NOMO-1 treated with dmso at 0.1 percent for 144 hours (cell line): ENCODE data around the gene GIMAP8.
A peak's percentile ranks its signal among the peaks of the same experiment; 100 is the strongest.
"Not testable (repeated sequence)": the region's sequence is repeated elsewhere in the genome, so short reads cannot be mapped to it uniquely, and the experiment has no call there.

Experiments used
- DNase-seq: peaks from one replicate; lab custom pipeline; 2025; ENCODE audit not compliant: unreplicated experiment; lab: John Stamatoyannopoulos, UW

GIMAP8 gene

GRCh38 chr7:150463461-150463860 lies 13.0 kb downstream of the GIMAP8 start:
- DNase-seq = no peak

- DNase-seq = no peak
Observed at GRCh38 chr7:150464962-150465361, 14.5 kb downstream of the GIMAP8 start.

- DNase-seq = no peak
Observed at GRCh38 chr7:150465414-150465813, 15.0 kb downstream of the GIMAP8 start.

- DNase-seq = no peak
Observed at GRCh38 chr7:150466477-150466876, 16.0 kb downstream of the GIMAP8 start.

- no peak for DNase-seq
Observed at GRCh38 chr7:150468241-150468640, 17.8 kb downstream of the GIMAP8 start.

GRCh38 chr7:150471886-150472285 lies 21.5 kb downstream of the GIMAP8 start:
- no peak for DNase-seq

DNA sequence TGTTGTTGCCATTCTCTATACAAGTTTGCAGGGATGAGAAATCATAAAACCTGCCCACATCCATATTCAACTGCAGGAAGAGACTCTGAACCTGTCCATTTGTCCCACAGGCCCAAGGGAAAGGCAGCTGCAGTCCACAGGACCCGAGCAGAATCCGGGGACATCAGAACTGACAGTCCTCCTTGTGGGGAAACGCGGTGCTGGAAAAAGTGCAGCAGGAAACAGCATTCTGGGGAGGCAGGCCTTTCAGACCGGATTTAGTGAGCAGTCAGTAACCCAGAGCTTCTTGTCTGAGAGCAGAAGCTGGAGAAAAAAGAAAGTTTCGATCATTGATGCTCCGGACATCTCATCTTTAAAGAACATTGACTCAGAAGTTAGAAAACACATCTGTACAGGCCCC lies 23.5 kb downstream of the GIMAP8 start:
- no peak for DNase-seq

GRCh38 chr7:150476285-150476684 lies 25.9 kb downstream of the GIMAP8 start:
- no peak for DNase-seq

- no peak for DNase-seq
Observed at GRCh38 chr7:150476819-150477631, 26.6 kb downstream of the GIMAP8 start.

DNA sequence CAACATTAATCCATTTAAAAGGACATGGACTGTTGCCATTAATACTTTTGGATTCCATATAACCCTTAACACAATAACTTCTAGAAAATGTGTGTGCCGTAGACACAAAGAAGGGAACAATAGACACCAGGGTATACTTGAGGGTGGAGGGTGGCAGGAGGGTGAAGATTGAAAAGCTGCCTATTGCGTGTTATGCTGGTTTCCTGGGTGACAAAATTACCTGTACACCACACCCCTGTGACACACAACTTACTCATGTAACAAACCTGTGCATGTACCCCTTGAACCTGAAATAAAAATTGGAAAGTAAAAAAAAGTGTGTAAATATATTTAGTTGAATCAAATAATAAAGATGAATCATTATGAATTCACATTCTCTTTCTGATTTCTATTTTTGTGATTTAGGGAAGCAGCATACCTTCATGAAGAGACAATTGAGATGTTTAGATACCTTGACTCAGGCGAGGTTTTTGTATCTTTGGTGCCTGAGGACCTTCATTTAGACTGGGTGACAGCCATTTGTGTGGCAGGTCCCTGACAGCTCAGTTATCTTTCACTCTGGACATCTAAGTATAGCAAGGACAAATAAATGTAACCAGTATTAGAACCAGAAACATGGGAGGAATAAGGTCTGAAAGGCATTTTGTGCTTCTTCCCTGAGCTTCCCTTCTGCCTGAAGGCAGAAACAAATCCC lies 28.7 kb downstream of the GIMAP8 start:
- DNase-seq = no peak

DNA sequence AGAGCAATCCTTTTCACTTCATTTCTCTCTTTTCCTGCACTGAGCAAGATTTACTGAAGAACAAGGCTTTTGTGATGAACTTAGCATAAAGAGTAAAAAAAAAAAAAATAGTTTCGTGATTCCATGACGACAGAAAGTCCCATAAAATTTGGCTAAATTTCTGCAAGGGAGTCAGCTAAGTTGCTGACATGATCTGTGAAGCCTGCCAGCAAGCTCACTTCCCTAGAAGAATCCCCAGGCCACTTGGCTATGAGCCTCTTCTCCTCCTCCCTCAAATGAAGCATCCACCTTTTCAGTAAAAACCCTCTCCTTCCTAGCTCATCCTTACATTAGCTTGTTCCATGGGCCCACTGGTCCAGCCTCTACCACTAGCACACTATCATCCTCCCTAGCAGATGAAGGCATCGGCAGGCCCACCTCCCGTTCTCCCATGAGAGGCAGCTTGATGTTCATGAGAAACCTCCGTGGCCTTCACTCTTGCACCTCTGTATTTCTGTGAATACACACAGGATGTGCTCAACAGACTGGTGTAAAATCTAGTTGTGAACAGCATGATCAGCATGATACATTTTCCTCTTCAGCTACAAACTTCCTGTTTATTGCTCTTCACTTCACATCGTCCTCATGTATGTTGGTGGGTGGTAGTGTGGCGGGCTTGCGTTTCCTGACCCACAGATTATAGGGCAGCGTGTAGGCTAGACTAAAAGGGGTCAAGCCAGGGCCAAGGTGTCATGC lies 30.9 kb downstream of the GIMAP8 start:
- no peak for DNase-seq

- no peak for DNase-seq
Observed at GRCh38 chr7:150481922-150482321, 31.5 kb downstream of the GIMAP8 start.

- DNase-seq = not testable (repeated sequence)
Observed at GRCh38 chr7:150483514-150483913, 33.1 kb downstream of the GIMAP8 start.

DNA sequence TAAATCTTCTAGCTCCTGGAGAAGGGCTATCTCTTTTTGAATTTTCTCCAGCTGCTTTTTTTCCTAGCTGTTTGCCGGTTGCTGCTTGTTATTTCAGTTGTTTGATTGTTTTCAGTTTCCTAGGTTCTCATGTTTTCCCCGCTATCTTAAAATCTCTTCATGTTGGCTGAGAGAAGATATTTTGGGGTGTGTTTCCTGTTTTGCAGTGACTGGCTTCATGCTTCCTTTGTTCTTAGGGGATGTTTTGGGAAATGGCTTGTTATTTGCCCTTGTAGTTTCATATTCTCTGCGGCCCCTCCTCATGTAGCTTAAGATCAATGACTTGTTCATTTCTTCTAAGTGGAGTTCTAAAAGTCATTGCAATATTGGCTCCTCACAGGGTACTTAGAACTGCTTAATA lies 33.6 kb downstream of the GIMAP8 start:
- DNase-seq = not testable (repeated sequence)

DNA sequence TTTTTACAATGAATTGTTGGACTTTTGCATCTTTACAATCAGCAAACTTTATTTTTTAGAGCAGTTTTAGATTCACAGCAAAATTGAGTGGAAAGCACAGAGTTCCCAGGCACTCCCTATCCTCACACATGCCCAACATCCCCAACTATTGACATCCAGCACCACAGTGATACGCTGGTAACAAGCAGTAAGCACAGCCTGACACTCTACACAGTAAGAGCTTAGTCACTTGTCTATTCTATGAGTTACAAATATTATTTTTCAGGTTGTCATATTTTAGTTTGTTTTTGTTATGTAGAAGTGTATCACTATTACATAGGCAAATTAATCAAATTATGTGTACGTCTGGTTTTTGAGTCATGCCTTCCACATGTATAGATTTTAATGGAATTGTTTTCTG lies 37.2 kb downstream of the GIMAP8 start:
- no peak for DNase-seq

DNA sequence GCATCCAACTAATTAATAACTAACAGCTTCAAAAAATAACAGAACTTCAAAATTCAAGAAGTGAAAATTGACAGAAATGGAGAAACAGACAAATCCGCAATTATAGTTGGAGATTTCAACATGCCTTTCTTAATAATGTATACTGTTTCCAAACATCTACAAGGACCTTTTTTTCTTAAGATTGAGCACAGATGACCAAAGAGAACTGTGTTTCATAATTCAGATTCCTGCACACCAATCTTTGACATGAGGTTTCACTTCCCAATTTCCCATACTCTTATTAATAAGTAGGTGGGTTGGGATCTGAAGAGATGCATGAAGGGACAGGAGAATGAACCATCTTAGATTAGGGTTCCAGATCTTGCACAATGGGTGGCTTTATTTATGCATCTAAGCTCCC lies 39.4 kb downstream of the GIMAP8 start:
- peak; percentile 64 for DNase-seq

- not testable (repeated sequence) for DNase-seq
Observed at GRCh38 chr7:150493442-150493841, 43.0 kb downstream of the GIMAP8 start.

GRCh38 chr7:150502519-150502918 lies 52.1 kb downstream of the GIMAP8 start:
- no peak for DNase-seq

DNA sequence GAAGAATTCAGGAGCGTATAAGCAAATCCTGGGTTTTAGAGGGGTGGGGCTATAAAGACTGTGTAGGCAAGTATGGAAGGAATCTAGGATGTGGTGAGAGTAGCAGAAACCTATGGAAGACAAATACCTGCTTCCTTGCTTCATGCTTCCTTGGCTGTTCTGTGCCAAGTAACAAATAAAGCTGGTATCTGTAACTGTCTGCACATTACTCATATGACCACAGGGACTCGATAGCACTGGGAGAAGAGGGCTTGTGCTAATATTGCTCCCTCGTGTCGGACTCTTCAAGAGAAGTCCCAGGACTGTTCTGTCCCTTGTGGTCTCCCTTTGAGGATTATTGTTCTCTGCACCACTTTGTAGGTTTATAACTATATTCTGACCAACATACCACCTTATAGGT lies 52.7 kb downstream of the GIMAP8 start:
- no peak for DNase-seq

DNA sequence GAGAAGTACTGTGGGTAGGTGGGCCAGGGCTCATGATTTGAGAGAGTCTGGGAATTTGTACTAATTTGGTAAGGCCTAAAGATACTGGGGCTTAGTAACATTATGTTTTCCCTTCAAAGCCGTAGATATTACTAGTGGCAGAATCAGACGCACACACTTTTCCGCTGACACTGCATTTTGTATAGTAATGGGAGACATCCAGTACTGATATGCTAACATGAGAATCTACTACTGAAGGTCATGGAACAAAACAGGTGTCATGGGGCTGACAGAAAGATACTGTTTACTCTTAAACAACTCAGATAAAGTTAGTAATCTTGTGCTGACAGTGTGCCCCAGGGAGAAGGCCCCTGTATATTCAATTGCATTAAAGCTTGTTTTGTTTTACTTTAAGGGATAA lies 53.2 kb downstream of the GIMAP8 start:
- no peak for DNase-seq

GRCh38 chr7:150507947-150508602 lies 57.6 kb downstream of the GIMAP8 start:
- no peak for DNase-seq
